ENCODE data around the gene SLC25A11. TPM values are rescaled to one million over a fixed set of nuclear protein-coding genes. Genes with fewer than 3 reads are reported as not detected.
A peak's percentile ranks its signal among the peaks of the same experiment; 100 is the strongest.

The SLC25A11 gene
- 10 to 100 TPM; 73.0 to 75.3 TPM for total RNA-seq

GRCh38 chr17:4939796-4940554, at the start of gene SLC25A11, which contains the start of gene RNF167:
TSS of gene SLC25A11 (minus strand) at chr17:4940046. CDS start at chr17:4939910, 136 bp downstream.
TSS of gene RNF167 (plus strand) at chr17:4940268. CDS start at chr17:4940910, 642 bp downstream.
- H3K4me3 Mint-ChIP-seq = peak within 1 kb of the TSS; percentile 92
- H3K27ac Mint-ChIP-seq = peak within 1 kb of the TSS; percentile 96
- H3K9me3 Mint-ChIP-seq = no peaks in the 10 kb centered on the region
- H3K27me3 Mint-ChIP-seq = no peaks in the 10 kb centered on the region
- peaks cover 71% of the 10 kb centered on the region for H3K36me3 Mint-ChIP-seq (ENCODE audit: low read depth)
- CTCF ChIA-PET = interaction anchor here (0.9 to 1.7 kb wide), 7 partner anchors 27 to 499 kb away, joined by 3 to 8 read pairs (median 3); partner anchors contain the start of genes C17orf107, C1QBP, CAMTA2 and CHRNE
- POLR2A ChIA-PET = interaction anchor here (0.6 to 2.0 kb wide), 7 partner anchors 9 to 140 kb away, joined by 3 to 11 read pairs (median 7); partner anchors contain the start of genes C17orf107, PFN1 and SPAG7
- DNase-seq = peak; percentile 99
- peaks cover 58% of the 10 kb centered on the region for H3K4me1 Mint-ChIP-seq

GRCh38 chr17:4987767-4988567, 48.1 kb upstream of the SLC25A11 start:
- Mint-ChIP-seq H3K9me3 (no peaks in the 10 kb centered on the region), H3K36me3 (ENCODE audit: low read depth) (peaks cover 11% of the 10 kb centered on the region), H3K4me1 (peaks cover 43% of the 10 kb centered on the region), H3K27ac (peak overlapping the region; percentile 95), H3K4me3 (peak overlapping the region; percentile 90), H3K27me3 (no peaks in the 10 kb centered on the region)
- ChIA-PET POLR2A (interaction anchor here (0.6 kb wide), 1 partner anchor 89 kb away, joined by 3 read pairs; no protein-coding TSS in a partner anchor), CTCF (interaction anchor here (0.9 to 2.8 kb wide), 9 partner anchors 9 to 79 kb away, joined by 3 to 8 read pairs (median 5); partner anchors contain the start of genes INCA1, RNF167, SLC25A11 and SPAG7)
- no peak for DNase-seq

GRCh38 chr17:4986951-4987766, 47.3 kb upstream of the SLC25A11 start, which contains the start of gene CAMTA2:
TSS of gene CAMTA2 (minus strand) at chr17:4987675. CDS start at chr17:4986222, 1,453 bp downstream.
- Mint-ChIP-seq H3K9me3 (no peaks in the 10 kb centered on the region), H3K4me1 (peaks cover 45% of the 10 kb centered on the region), H3K36me3 (ENCODE audit: low read depth) (peaks cover 19% of the 10 kb centered on the region), H3K27ac (peak within 1 kb of the TSS; percentile 95), H3K27me3 (no peaks in the 10 kb centered on the region), H3K4me3 (peak within 1 kb of the TSS; percentile 90)
- CTCF ChIA-PET = interaction anchor here (0.9 to 2.1 kb wide), 10 partner anchors 10 to 78 kb away, joined by 3 to 9 read pairs (median 5); partner anchors contain the start of genes INCA1, RNF167, SLC25A11 and SPAG7
- POLR2A ChIA-PET = interaction anchor here (0.6 kb wide), 2 partner anchors 90 to 851 kb away, joined by 3 read pairs; no protein-coding TSS in a partner anchor
- peak; percentile 89 for DNase-seq

DNA sequence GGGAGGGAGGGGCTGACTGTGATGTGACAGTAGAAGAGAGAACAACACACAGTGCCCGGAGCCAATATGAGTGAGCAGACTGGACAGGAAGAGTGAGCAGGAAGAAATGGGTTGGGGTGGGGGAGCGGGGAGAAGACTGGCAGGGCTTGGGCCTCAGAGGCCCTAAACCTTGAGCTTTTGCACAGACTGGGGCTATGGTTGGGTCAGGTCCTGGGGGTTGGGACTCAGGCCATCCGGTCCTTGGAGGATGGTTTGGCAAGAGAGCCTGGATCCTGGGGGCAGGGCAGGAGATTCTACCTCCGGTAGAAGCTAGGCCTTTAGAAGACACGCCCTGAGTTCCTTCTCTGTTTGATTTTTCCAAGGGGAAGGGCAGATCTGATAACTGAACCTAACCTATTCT, 46.6 kb upstream of the SLC25A11 start:
- H3K36me3 Mint-ChIP-seq (ENCODE audit: low read depth) = peaks cover 23% of the 10 kb centered on the region

GRCh38 chr17:4982305-4982704, 42.5 kb upstream of the SLC25A11 start:
- POLR2A ChIA-PET = no interaction called here
- H3K36me3 Mint-ChIP-seq (ENCODE audit: low read depth) = peaks cover 47% of the 10 kb centered on the region
- peaks cover 40% of the 10 kb centered on the region for H3K4me1 Mint-ChIP-seq
- CTCF ChIA-PET = interaction anchor here (0.5 to 1.6 kb wide), 4 partner anchors 10 to 130 kb away, joined by 3 to 4 read pairs (median 4); no protein-coding TSS in a partner anchor
- DNase-seq = no peak
- no peak overlapping the region for H3K4me3 Mint-ChIP-seq
- no peaks in the 10 kb centered on the region for H3K27me3 Mint-ChIP-seq
- no peaks in the 10 kb centered on the region for H3K9me3 Mint-ChIP-seq
- no peak overlapping the region for H3K27ac Mint-ChIP-seq

More for the DNA sequence above, 46.6 kb upstream of the SLC25A11 start:
- peak overlapping the region; percentile 90 for H3K4me3 Mint-ChIP-seq
- no peaks in the 10 kb centered on the region for H3K27me3 Mint-ChIP-seq
- CTCF ChIA-PET = interaction anchor here (0.9 to 2.1 kb wide), 6 partner anchors 17 to 75 kb away, joined by 3 to 9 read pairs (median 5); partner anchors contain the start of genes RNF167, SLC25A11 and SPAG7
- POLR2A ChIA-PET = no interaction called here
- H3K27ac Mint-ChIP-seq = peak overlapping the region; percentile 95
- H3K4me1 Mint-ChIP-seq = peaks cover 50% of the 10 kb centered on the region
- no peak for DNase-seq
- H3K9me3 Mint-ChIP-seq = no peaks in the 10 kb centered on the region

GRCh38 chr17:4980644-4981216, 40.9 kb upstream of the SLC25A11 start:
- peaks cover 52% of the 10 kb centered on the region for H3K36me3 Mint-ChIP-seq (ENCODE audit: low read depth)
- H3K9me3 Mint-ChIP-seq = no peaks in the 10 kb centered on the region
- H3K27me3 Mint-ChIP-seq = no peaks in the 10 kb centered on the region
- ChIA-PET POLR2A (no interaction called here), CTCF (interaction anchor here (0.6 to 3.1 kb wide), 16 partner anchors 9 to 82 kb away, joined by 3 to 23 read pairs (median 4); partner anchors contain the start of genes INCA1, KIF1C, RNF167 and SLC25A11)
- no peak overlapping the region for H3K4me3 Mint-ChIP-seq
- H3K27ac Mint-ChIP-seq = peak overlapping the region; percentile 72
- peaks cover 29% of the 10 kb centered on the region for H3K4me1 Mint-ChIP-seq
- DNase-seq = peak; percentile 79

GRCh38 chr17:4978726-4979125, 38.9 kb upstream of the SLC25A11 start:
- DNase-seq = no peak
- no peak overlapping the region for H3K4me3 Mint-ChIP-seq
- no peaks in the 10 kb centered on the region for H3K27me3 Mint-ChIP-seq
- CTCF ChIA-PET = interaction anchor here (1.0 to 3.1 kb wide), 4 partner anchors 8 to 83 kb away, joined by 3 to 23 read pairs (median 12); partner anchors contain the start of gene SPAG7
- H3K9me3 Mint-ChIP-seq = no peaks in the 10 kb centered on the region
- POLR2A ChIA-PET = no interaction called here
- peaks cover 26% of the 10 kb centered on the region for H3K4me1 Mint-ChIP-seq
- H3K36me3 Mint-ChIP-seq (ENCODE audit: low read depth) = peaks cover 66% of the 10 kb centered on the region
- no peak overlapping the region for H3K27ac Mint-ChIP-seq

- Mint-ChIP-seq H3K4me3 (no peak overlapping the region), H3K27ac (no peak overlapping the region), H3K4me1 (peaks cover 13% of the 10 kb centered on the region), H3K9me3 (no peaks in the 10 kb centered on the region), H3K27me3 (no peaks in the 10 kb centered on the region), H3K36me3 (ENCODE audit: low read depth) (peaks cover 56% of the 10 kb centered on the region)
- ChIA-PET POLR2A (no interaction called here), CTCF (no interaction called here)
- DNase-seq = no peak
Measured at GRCh38 chr17:4974115-4974670, 34.3 kb upstream of the SLC25A11 start.

DNA sequence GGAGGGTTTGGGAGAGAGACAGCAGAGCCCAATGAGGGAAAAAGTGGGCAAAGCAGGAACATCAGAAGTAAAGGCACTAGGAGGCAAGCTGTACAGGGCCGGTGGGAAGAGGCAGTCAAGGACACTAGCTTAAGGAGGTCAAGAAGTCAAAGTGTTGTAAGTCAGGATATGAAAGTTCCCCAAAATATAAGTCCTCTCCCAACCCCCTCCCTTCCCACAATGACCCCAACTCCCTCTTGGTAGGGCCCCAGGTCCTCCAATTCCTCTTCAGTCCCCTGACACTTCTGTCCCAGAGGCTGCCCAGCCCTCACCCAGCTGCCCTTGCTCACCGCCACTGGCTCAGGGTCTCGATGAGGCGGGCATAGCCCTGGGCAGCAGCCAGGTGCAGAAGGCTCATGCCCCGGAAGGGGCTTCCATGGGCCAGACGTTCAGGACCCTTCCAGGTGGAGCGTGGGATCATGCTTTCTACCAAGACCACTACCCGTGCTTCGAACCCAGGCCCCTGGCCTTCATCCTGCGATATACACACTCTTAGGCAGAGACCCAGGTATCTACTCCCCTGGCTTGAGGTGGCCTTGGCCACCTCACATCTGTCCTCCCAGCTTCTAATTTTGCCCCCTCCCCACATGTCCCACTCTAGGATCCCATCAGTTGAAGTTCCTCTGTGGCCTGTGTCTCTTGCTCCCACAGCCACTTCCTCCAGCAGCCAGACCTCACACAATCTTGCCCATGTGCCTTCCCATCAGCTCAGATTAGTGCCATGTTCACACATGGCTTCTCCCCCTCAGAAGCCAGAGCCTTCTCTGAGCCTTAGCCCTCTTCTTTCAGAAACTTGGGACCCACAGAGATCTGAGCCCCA, 33.6 kb upstream of the SLC25A11 start:
- Mint-ChIP-seq H3K27ac (peak overlapping the region; percentile 25), H3K4me1 (peaks cover 13% of the 10 kb centered on the region), H3K36me3 (ENCODE audit: low read depth) (peaks cover 51% of the 10 kb centered on the region), H3K4me3 (no peak overlapping the region), H3K27me3 (no peaks in the 10 kb centered on the region), H3K9me3 (no peaks in the 10 kb centered on the region)
- CTCF ChIA-PET = no interaction called here
- POLR2A ChIA-PET = no interaction called here
- DNase-seq = no peak

- Mint-ChIP-seq H3K27me3 (no peaks in the 10 kb centered on the region), H3K9me3 (no peaks in the 10 kb centered on the region), H3K36me3 (ENCODE audit: low read depth) (peaks cover 46% of the 10 kb centered on the region), H3K4me1 (peaks cover 13% of the 10 kb centered on the region), H3K4me3 (no peak overlapping the region), H3K27ac (peak overlapping the region; percentile 25)
- POLR2A ChIA-PET = interaction anchor here (0.6 kb wide), 1 partner anchor 779 kb away, joined by 4 read pairs; no protein-coding TSS in a partner anchor
- CTCF ChIA-PET = interaction anchor here (1.2 to 3.6 kb wide), 2 partner anchors 7 to 10 kb away, joined by 4 to 21 read pairs; no protein-coding TSS in a partner anchor
- DNase-seq = no peak
Measured at GRCh38 chr17:4972752-4973151, 32.9 kb upstream of the SLC25A11 start.
